Testis (tissue), 2 donors: ENCODE results near the gene OPRM1.

Experiments used
- CTCF ChIP-seq, 3 experiments: fragments of 450-650 bp in 2 of 3; fragments of 200-600 bp in 1 of 3; sonication (generic) in 1 of 3; IDR thresholded peaks; one replicate each; pipeline ENCODE4 v1.5.1; 2016 to 2019; ENCODE audit warnings: antibody characterized with exemption in 3 of 3, mild to moderate bottlenecking in 2 of 3, moderate library complexity in 1 of 3
- POLR2A ChIP-seq: fragments of 450-650 bp; IDR thresholded peaks from one replicate; pipeline ENCODE4 v1.6.1; 2017; ENCODE audit warnings: antibody characterized with exemption, mild to moderate bottlenecking, moderate library complexity

- TF ChIP-seq CTCF (IDR thresholded peaks at IDR 0.05) (no peak), POLR2A (no peak)
Measured at GRCh38 chr6:154213782-154214181, 174.7 kb downstream of the OPRM1 start.
